ENCODE data around the gene ADORA1. TPM values are rescaled to one million over a fixed set of nuclear protein-coding genes. Genes with fewer than 3 reads are reported as not detected.
A peak's percentile ranks its signal among the peaks of the same experiment; 100 is the strongest.

Gene ADORA1
- total and polyA plus RNA-seq, 4 donors, result 0.33 to 1.1 (median 0.37) TPM

DNA sequence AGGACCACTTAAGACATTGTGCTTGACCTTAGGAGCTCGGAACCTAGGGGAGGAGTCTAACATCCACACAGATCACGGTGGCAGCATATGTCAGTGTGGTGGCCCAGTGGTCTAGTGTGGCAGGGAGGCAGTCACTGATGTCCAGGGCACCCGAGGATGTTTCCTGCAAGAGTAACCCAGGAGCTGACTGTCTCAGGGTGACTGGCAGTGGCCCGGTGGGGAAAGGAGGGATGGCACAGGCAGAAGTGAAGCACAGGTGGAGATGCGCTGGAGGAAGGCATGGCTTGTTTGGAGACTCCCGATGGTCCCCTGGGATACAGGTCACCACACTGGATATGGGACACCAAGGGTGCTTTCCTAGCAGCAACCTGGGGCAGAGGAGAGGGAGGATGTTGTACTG lies 85.6 kb downstream of the ADORA1 start:
- H3K9me3 ChIP-seq (ENCODE audit: control insufficient read depth in 4 of 4, low read length in 3 of 4), result no peaks in the 10 kb centered on the region
- TF ChIP-seq TAF1 (conservative IDR thresholded peaks at IDR 0.05) (no peak), JUND (IDR thresholded peaks at IDR 0.05) (no peak), HNF4A (conservative IDR thresholded peaks at IDR 0.05) (no peak)
- TF ChIP-seq, protein P1, sequence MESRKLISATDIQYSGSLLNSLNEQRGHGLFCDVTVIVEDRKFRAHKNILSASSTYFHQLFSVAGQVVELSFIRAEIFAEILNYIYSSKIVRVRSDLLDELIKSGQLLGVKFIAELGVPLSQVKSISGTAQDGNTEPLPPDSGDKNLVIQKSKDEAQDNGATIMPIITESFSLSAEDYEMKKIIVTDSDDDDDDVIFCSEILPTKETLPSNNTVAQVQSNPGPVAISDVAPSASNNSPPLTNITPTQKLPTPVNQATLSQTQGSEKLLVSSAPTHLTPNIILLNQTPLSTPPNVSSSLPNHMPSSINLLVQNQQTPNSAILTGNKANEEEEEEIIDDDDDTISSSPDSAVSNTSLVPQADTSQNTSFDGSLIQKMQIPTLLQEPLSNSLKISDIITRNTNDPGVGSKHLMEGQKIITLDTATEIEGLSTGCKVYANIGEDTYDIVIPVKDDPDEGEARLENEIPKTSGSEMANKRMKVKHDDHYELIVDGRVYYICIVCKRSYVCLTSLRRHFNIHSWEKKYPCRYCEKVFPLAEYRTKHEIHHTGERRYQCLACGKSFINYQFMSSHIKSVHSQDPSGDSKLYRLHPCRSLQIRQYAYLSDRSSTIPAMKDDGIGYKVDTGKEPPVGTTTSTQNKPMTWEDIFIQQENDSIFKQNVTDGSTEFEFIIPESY (IDR thresholded peaks at IDR 0.05), result no peak
- no peak for DNase-seq (ENCODE audit: low spot score)

DNA sequence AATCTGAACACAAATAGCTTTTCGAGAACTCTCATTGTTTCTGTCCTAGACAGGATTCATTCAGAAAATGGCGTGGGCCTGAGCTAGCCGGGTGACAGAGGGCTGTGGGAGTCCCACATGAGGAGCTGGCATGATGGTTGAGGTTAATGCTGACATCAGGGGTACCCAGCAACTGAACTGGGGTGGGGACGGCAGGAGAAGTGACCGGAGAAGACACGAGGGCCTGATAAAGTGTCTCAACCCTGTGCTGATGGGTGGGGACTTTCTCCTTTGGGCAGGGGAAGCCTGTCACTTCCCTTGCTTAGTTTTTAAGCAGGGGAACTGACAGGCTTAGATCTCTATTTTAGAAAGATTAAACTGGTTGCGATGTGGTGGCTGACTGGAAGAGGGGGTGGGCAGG lies 87.3 kb downstream of the ADORA1 start:
- Histone ChIP-seq H3K4me1 (ENCODE audit: control insufficient read depth in 4 of 4, insufficient read depth in 4 of 4, low read length in 3 of 4) (no peaks in the 10 kb centered on the region), H3K4me3 (ENCODE audit: low read depth in 1 of 3, low read length in 3 of 3) (no peak overlapping the region), H3K9ac (ENCODE audit: low read depth in 1 of 2, low read length in 2 of 2) (no peak overlapping the region), H3K27me3 (ENCODE audit: control insufficient read depth in 4 of 4, insufficient read depth in 4 of 4, low read length in 3 of 4) (no peaks in the 10 kb centered on the region), H3K9me3 (ENCODE audit: control insufficient read depth in 4 of 4, low read length in 3 of 4) (no peaks in the 10 kb centered on the region), H3K27ac (ENCODE audit: low read depth in 1 of 2, low read length in 2 of 2) (no peak overlapping the region), H3K36me3 (ENCODE audit: control insufficient read depth in 4 of 4, insufficient read depth in 3 of 4, low read depth in 1 of 4, low read length in 3 of 4) (no peaks in the 10 kb centered on the region)
- TF ChIP-seq RXRA (IDR thresholded peaks at IDR 0.05), result no peak
- no peak for DNase-seq (ENCODE audit: low spot score)
- 78% methylated on average over 7 of the region's 7 CpGs for WGBS

More for the DNA sequence above, 85.6 kb downstream of the ADORA1 start:
- Histone ChIP-seq H3K27ac (ENCODE audit: low read depth in 1 of 2, low read length in 2 of 2) (no peak overlapping the region), H3K36me3 (ENCODE audit: control insufficient read depth in 4 of 4, insufficient read depth in 3 of 4, low read depth in 1 of 4, low read length in 3 of 4) (no peaks in the 10 kb centered on the region), H3K9ac (ENCODE audit: low read depth in 1 of 2, low read length in 2 of 2) (no peak overlapping the region), H3K4me1 (ENCODE audit: control insufficient read depth in 4 of 4, insufficient read depth in 4 of 4, low read length in 3 of 4) (no peaks in the 10 kb centered on the region), H3K4me3 (ENCODE audit: low read depth in 1 of 3, low read length in 3 of 3) (no peak overlapping the region), H3K27me3 (ENCODE audit: control insufficient read depth in 4 of 4, insufficient read depth in 4 of 4, low read length in 3 of 4) (no peaks in the 10 kb centered on the region)
- 92% methylated on average over 6 of the region's 6 CpGs for WGBS

DNA sequence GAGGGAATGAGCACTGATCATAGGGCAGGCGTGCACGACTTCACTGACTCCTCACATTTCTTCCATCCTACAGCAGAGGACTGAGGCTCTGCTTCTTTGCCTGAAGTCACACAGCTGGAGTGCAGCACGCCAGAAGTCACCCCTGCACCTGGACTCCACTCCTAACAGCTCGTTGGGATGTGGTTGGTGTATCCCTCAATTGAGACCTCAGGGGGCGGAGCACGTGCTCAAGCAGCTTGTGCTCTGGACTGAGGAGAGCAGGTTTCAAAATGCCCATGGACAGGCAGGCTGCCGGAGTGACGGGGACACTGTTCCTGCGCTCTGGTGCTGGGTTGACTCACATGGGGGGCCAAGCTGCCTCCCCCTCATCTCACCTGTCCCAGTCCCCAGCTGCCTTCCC lies 88.0 kb downstream of the ADORA1 start:
- Histone ChIP-seq H3K4me3 (ENCODE audit: low read depth in 1 of 3, low read length in 3 of 3) (no peak overlapping the region), H3K9me3 (ENCODE audit: control insufficient read depth in 4 of 4, low read length in 3 of 4) (no peaks in the 10 kb centered on the region), H3K4me1 (ENCODE audit: control insufficient read depth in 4 of 4, insufficient read depth in 4 of 4, low read length in 3 of 4) (no peaks in the 10 kb centered on the region), H3K27me3 (ENCODE audit: control insufficient read depth in 4 of 4, insufficient read depth in 4 of 4, low read length in 3 of 4) (no peaks in the 10 kb centered on the region), H3K36me3 (ENCODE audit: control insufficient read depth in 4 of 4, insufficient read depth in 3 of 4, low read depth in 1 of 4, low read length in 3 of 4) (no peaks in the 10 kb centered on the region), H3K9ac (ENCODE audit: low read depth in 1 of 2, low read length in 2 of 2) (no peak overlapping the region), H3K27ac (ENCODE audit: low read depth in 1 of 2, low read length in 2 of 2) (no peak overlapping the region)
- no peak for DNase-seq (ENCODE audit: low spot score)
- 70% methylated on average over 9 of the region's 9 CpGs for WGBS
- TF ChIP-seq EGR1 (IDR thresholded peaks at IDR 0.05; ENCODE audit: low read depth in 2 of 2), result no peak
- TF ChIP-seq NR2F2 (IDR thresholded peaks at IDR 0.05), result no peak
- no peak for TF ChIP-seq RXRA (IDR thresholded peaks at IDR 0.05)
- no peak for TF ChIP-seq FOXA1 (IDR thresholded peaks at IDR 0.05)

DNA sequence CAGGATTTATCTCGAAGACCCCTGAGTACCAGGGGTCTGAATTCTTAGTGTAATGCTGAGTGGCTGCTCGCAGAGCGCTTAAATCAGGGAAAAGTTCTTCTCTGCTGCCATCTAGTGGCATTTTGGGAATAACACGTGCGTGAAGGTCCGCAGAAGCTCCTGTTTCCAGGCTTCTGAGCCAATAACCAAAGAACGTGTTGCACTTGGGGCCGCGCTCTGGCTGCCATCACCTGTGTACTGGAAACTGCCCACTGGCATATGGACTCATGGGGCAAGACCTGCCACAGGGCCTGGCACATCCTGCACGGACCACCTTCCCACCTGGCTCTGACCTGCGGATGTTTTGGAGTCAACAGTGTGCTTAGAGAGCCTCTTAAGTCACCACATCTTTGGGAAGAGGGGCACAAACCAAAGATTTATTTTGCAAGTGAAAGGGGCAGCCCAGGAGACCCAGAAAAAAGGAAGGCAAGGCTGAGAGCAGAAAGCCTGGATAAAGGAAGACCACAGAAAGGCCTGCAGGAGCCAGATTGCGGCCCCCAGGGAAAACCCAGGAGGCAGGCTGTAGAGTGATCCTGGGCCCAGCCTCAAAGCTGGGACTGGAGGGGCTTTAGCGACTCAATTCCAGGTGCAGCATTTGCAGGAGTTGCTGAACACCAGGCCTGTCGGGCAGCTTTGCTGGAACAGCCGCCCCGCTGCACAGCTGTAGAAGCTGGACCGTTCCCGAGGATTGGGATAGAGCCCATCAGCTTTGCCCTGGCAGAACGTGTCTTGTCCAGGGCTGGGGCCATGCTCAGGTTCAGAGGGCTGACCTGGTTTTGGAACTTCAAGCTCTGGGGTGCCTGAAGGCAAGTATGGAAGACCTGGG lies 89.0 kb downstream of the ADORA1 start:
- Histone ChIP-seq H3K4me3 (ENCODE audit: low read depth in 1 of 3, low read length in 3 of 3) (no peak overlapping the region), H3K9ac (ENCODE audit: low read depth in 1 of 2, low read length in 2 of 2) (no peak overlapping the region), H3K27ac (ENCODE audit: low read depth in 1 of 2, low read length in 2 of 2) (no peak overlapping the region), H3K36me3 (ENCODE audit: control insufficient read depth in 4 of 4, insufficient read depth in 3 of 4, low read depth in 1 of 4, low read length in 3 of 4) (no peaks in the 10 kb centered on the region), H3K9me3 (ENCODE audit: control insufficient read depth in 4 of 4, low read length in 3 of 4) (no peaks in the 10 kb centered on the region), H3K27me3 (ENCODE audit: control insufficient read depth in 4 of 4, insufficient read depth in 4 of 4, low read length in 3 of 4) (no peaks in the 10 kb centered on the region), H3K4me1 (ENCODE audit: control insufficient read depth in 4 of 4, insufficient read depth in 4 of 4, low read length in 3 of 4) (no peaks in the 10 kb centered on the region)
- WGBS, result 38% methylated on average over 19 of the region's 19 CpGs
- TF ChIP-seq RAD21 (IDR thresholded peaks at IDR 0.05) (peak; percentile 91), FOXA1 (IDR thresholded peaks at IDR 0.05) (no peak), FOXA2 (IDR thresholded peaks at IDR 0.05) (no peak)
- TF ChIP-seq, protein P2, sequence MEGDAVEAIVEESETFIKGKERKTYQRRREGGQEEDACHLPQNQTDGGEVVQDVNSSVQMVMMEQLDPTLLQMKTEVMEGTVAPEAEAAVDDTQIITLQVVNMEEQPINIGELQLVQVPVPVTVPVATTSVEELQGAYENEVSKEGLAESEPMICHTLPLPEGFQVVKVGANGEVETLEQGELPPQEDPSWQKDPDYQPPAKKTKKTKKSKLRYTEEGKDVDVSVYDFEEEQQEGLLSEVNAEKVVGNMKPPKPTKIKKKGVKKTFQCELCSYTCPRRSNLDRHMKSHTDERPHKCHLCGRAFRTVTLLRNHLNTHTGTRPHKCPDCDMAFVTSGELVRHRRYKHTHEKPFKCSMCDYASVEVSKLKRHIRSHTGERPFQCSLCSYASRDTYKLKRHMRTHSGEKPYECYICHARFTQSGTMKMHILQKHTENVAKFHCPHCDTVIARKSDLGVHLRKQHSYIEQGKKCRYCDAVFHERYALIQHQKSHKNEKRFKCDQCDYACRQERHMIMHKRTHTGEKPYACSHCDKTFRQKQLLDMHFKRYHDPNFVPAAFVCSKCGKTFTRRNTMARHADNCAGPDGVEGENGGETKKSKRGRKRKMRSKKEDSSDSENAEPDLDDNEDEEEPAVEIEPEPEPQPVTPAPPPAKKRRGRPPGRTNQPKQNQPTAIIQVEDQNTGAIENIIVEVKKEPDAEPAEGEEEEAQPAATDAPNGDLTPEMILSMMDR (IDR thresholded peaks at IDR 0.05; ENCODE audit: low read depth, low read length, missing input control), result peak; percentile 83
- TF ChIP-seq, protein P3, sequence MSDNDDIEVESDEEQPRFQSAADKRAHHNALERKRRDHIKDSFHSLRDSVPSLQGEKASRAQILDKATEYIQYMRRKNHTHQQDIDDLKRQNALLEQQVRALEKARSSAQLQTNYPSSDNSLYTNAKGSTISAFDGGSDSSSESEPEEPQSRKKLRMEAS (IDR thresholded peaks at IDR 0.05), result peak; percentile 61
- peak; percentile 59 for DNase-seq (ENCODE audit: low spot score)
